ENCODE results near the gene LOX. TPM values are rescaled to one million over a fixed set of nuclear protein-coding genes. Genes with fewer than 3 reads are reported as not detected.
"Not testable (repeated sequence)": the region's sequence is repeated elsewhere in the genome, so short reads cannot be mapped to it uniquely, and the experiment has no call there.

LOX gene
- total RNA-seq, 4 donors from 2014 or later: 2.8 to 17.4 (median 11.9) TPM

DNA sequence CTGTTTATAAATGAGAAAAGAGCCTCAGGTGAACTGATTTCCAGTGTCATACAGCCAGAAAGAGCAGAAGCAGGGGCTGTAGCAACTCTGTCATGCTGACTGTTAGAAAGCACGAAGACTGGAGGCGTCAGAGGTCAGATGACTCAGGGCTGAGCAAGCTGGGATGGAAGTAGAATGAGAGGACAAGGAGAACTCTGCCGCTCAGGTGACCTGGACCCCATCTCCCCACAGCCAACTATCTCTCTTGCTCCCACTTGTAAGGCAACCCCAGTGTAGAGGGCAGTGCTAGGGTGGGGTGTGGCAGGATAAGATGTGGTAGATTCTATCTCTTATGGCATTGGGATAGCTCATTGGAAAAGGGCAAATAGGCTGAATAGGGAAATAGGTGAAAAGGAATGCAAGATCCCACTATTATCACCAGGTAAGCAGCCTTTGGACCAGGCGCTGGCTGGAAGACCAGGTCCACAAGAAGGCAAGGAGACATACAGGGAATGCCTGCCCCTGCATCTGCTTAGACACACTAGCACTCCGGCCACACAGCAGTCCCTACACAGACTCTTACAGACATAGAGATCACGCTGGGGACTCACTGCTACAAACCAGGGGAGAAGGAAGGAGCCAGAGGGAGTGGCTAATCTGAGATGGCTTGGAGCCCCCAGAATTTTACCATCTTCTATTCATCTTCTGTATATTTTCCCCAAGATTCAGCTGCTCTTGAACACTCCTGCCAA is 21.2 kb upstream of the LOX start:
- no peaks in the 10 kb centered on the region for H3K36me3 ChIP-seq
- H3K27me3 ChIP-seq: no peaks in the 10 kb centered on the region
- H3K4me1 ChIP-seq: peaks cover 0 to 9% (median 0%) of the 10 kb centered on the region in 3 donors
- no peak overlapping the region for H3K4me3 ChIP-seq
- WGBS, 2 donors (ENCODE audit: low coverage in 1 of 2): 48 to 65% methylated on average over 3 to 5 of the region's 6 CpGs
- H3K27ac ChIP-seq: no peak overlapping the region
- TF ChIP-seq, protein P1, sequence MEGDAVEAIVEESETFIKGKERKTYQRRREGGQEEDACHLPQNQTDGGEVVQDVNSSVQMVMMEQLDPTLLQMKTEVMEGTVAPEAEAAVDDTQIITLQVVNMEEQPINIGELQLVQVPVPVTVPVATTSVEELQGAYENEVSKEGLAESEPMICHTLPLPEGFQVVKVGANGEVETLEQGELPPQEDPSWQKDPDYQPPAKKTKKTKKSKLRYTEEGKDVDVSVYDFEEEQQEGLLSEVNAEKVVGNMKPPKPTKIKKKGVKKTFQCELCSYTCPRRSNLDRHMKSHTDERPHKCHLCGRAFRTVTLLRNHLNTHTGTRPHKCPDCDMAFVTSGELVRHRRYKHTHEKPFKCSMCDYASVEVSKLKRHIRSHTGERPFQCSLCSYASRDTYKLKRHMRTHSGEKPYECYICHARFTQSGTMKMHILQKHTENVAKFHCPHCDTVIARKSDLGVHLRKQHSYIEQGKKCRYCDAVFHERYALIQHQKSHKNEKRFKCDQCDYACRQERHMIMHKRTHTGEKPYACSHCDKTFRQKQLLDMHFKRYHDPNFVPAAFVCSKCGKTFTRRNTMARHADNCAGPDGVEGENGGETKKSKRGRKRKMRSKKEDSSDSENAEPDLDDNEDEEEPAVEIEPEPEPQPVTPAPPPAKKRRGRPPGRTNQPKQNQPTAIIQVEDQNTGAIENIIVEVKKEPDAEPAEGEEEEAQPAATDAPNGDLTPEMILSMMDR (IDR thresholded peaks at IDR 0.05): no peak
- no peak for TF ChIP-seq POLR2AphosphoS5 (IDR thresholded peaks at IDR 0.05)
- ATAC-seq: no peak
- H3K9me3 ChIP-seq: no peaks in the 10 kb centered on the region

DNA sequence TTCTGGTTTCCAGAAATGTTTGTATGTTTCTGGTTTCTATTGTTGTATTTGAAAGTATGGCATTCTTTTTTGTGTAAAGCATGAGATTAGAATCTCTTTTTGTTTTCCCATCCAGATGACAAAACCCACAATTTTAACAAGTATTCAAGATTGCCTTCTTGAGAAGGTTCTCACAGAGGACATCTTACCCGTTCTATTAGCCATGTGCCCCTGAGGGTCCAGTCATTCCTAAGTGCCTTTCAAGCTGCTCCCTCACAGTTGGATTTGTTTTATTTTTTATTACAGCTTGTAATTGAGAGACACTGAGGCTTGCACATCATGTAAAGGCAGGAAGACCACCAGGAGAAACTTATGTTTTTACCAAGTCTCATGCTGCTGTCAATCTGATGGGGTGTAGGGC is 19.3 kb upstream of the LOX start:
- WGBS, 2 donors (ENCODE audit: low coverage in 1 of 2): 92% methylated on average over 1 of the region's 1 CpG; no CpG with 5 or more reads in 1 of the 2 donors
- Histone ChIP-seq H3K27ac (no peak overlapping the region), H3K27me3 (no peaks in the 10 kb centered on the region), H3K4me1 (peaks cover 0 to 9% (median 0%) of the 10 kb centered on the region in 3 donors), H3K36me3 (no peaks in the 10 kb centered on the region), H3K4me3 (no peak overlapping the region), H3K9me3 (no peaks in the 10 kb centered on the region)
- TF ChIP-seq POLR2AphosphoS5 (IDR thresholded peaks at IDR 0.05) (no peak), EP300 (IDR thresholded peaks at IDR 0.05) (no peak)
- TF ChIP-seq, protein P1 (IDR thresholded peaks at IDR 0.05): no peak
- no peak for ATAC-seq

DNA sequence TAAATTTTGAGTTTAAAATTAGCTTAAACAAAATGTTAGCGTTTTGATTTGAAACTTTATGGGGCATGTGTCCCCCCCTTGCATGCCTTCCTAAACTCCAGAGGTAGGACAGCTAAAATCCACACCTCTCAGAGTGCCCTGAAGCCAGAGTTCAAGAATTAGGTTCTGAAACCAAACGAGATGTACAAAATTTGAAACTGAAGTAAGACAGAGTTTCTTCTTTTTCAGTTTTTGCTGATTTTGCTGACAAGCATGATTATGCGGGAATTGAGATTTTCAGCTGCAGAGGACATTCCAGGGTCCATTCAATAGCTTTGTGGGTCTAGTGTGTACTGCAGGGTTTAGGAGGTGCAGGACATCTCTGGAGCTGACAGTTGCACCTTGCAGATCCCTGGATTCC is 17.1 kb upstream of the LOX start:
- Histone ChIP-seq H3K9me3 (no peaks in the 10 kb centered on the region), H3K36me3 (no peaks in the 10 kb centered on the region), H3K4me3 (no peak overlapping the region), H3K4me1 (peaks cover 0 to 9% (median 0%) of the 10 kb centered on the region in 3 donors), H3K27ac (no peak overlapping the region), H3K27me3 (no peaks in the 10 kb centered on the region)
- TF ChIP-seq EP300 (IDR thresholded peaks at IDR 0.05): no peak
- TF ChIP-seq POLR2AphosphoS5 (IDR thresholded peaks at IDR 0.05): no peak
- TF ChIP-seq, protein P1 (IDR thresholded peaks at IDR 0.05): no peak
- WGBS, 2 donors (ENCODE audit: low coverage in 1 of 2): 63% methylated on average over 3 of the region's 3 CpGs
- ATAC-seq: no peak

DNA sequence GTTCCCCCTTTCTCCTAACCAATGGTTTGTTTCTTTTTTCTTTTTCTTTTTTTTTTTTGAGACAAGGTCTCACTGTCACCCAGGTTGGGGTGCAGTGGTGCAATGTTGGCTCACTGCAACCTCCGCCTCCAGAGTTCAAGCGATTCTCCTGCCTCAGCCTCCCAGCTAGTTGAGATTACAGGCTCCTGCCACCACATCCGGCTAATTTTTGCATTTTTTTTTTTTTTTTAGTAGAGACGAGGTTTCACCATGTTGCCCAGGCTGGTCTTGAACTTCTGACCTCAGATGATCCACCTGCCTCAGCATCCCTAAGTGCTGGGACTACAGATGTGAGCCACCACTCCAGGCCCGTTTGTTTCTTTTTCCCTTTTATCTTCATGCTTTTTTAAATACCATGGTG is 16.2 kb upstream of the LOX start:
- not testable (repeated sequence) for ATAC-seq

DNA sequence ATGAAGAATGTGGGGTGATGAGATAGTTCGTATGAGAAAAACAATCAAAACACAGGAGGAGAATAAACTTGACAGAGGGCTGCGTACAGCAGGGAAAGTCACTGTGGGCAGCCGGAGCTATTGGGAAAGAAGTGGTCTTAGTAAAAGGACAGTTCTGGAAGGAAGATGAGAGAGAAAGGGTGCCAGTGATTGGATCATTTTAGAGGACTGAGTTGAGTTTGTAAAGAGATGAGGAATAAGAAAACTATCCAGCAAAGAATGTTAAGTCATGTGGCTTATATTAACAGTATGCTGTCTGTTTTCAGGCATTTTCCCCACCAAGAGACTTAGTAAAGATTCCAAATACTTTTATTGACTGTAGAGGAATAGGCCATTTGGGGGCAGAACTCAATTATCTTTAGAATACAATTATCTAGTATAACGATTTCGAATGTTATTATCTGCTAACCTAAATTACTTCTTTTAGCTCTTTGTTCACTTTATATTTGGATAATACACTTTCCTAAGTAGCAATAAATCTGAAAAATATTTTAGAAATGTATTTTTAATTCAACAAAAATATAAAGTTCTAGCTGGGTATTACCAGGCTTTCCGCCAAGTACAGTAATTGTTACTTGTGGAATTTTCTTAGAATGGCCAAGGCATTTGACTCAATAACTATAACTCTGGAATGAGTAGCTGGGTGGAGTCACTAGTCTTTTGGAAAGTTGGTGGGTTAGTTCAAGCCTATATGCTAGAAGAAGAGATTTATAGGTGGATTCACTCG is 15.5 kb upstream of the LOX start:
- no peak for ATAC-seq
- H3K27ac ChIP-seq: no peak overlapping the region

More for the DNA sequence above, 16.2 kb upstream of the LOX start:
- H3K4me3 ChIP-seq, H3K27ac ChIP-seq, H3K9me3 ChIP-seq, H3K27me3 ChIP-seq, H3K36me3 ChIP-seq, H3K4me1 ChIP-seq: not testable (repeated sequence)
- WGBS, 2 donors (ENCODE audit: low coverage in 1 of 2): 80 to 91% methylated on average over 1 to 5 of the region's 5 CpGs

More for the DNA sequence above, 15.5 kb upstream of the LOX start:
- H3K4me3 ChIP-seq: no peak overlapping the region
- WGBS, 2 donors (ENCODE audit: low coverage in 1 of 2): 53 to 76% methylated on average over 4 to 7 of the region's 7 CpGs
- H3K27me3 ChIP-seq: no peaks in the 10 kb centered on the region
- TF ChIP-seq POLR2AphosphoS5 (IDR thresholded peaks at IDR 0.05) (no peak), EP300 (IDR thresholded peaks at IDR 0.05) (no peak), POLR2A (IDR thresholded peaks at IDR 0.05) (no peak)
- TF ChIP-seq, protein P1 (IDR thresholded peaks at IDR 0.05): no peak
- peaks cover 0 to 9% (median 0%) of the 10 kb centered on the region in 3 donors for H3K4me1 ChIP-seq
- no peaks in the 10 kb centered on the region for H3K36me3 ChIP-seq
- no peaks in the 10 kb centered on the region for H3K9me3 ChIP-seq

Measured in gastroesophageal sphincter (tissue), 4 donors.